ENCODE measurements around the gene NUAK2.

DNA sequence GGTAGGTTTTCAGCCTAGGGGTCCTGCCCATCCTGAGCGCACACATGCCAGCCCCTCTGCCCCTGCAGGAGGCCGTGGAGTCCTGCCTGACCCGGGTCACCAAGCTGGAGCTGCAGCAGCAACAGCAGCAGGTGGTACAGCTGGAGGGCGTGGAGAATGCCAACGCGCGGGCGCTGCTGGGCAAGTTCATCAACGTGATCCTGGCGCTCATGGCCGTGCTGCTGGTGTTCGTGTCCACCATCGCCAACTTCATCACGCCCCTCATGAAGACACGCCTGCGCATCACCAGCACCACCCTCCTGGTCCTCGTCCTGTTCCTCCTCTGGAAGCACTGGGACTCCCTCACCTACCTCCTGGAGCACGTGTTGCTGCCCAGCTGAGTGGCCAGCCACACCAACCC, 49.8 kb downstream of the NUAK2 start:
- TF ChIP-seq POLR2A (IDR thresholded peaks at IDR 0.05) = no peak
- TF ChIP-seq CTCF (IDR thresholded peaks at IDR 0.05) = no peak

Data from stomach (tissue), 4 donors.